ENCODE results near the gene PTPN18.

GRCh38 chr2:130363479-130363878 is 7.6 kb downstream of the PTPN18 start:
- no peak for TF ChIP-seq POLR2A (IDR thresholded peaks at IDR 0.05; ENCODE audit: low read length)
- no peak for TF ChIP-seq GATA1 (IDR thresholded peaks at IDR 0.05; ENCODE audit: low read depth, low read length)
